Cortex of kidney (tissue), 1 donor: ENCODE measurements around the gene KCNQ1OT1.

ENCODE experiments used
- DNase-seq: peaks from one replicate; lab custom pipeline; 2025; lab: John Stamatoyannopoulos, UW

Gene KCNQ1OT1

GRCh38 chr11:2687223-2687530 lies 12.6 kb downstream of the KCNQ1OT1 start:
- no peak for DNase-seq

GRCh38 chr11:2686360-2687222 lies 13.2 kb downstream of the KCNQ1OT1 start:
- DNase-seq = no peak

- DNase-seq = no peak
Observed at GRCh38 chr11:2685566-2686359, 14.0 kb downstream of the KCNQ1OT1 start.

GRCh38 chr11:2685051-2685450 lies 14.7 kb downstream of the KCNQ1OT1 start:
- DNase-seq = no peak

GRCh38 chr11:2684581-2684980 lies 15.2 kb downstream of the KCNQ1OT1 start:
- DNase-seq = no peak

GRCh38 chr11:2683806-2684205 lies 16.0 kb downstream of the KCNQ1OT1 start:
- DNase-seq = no peak

- no peak for DNase-seq
Observed at GRCh38 chr11:2681408-2682145, 18.2 kb downstream of the KCNQ1OT1 start.

GRCh38 chr11:2679011-2679676 lies 20.6 kb downstream of the KCNQ1OT1 start:
- no peak for DNase-seq

GRCh38 chr11:2678396-2678795 lies 21.4 kb downstream of the KCNQ1OT1 start:
- DNase-seq = no peak

GRCh38 chr11:2677127-2677526 lies 22.7 kb downstream of the KCNQ1OT1 start:
- DNase-seq = no peak

- no peak for DNase-seq
Observed at GRCh38 chr11:2675540-2675939, 24.3 kb downstream of the KCNQ1OT1 start.

- DNase-seq = no peak
Observed at GRCh38 chr11:2674658-2675131, 25.1 kb downstream of the KCNQ1OT1 start.

- DNase-seq = no peak
Observed at GRCh38 chr11:2673871-2674471, 25.8 kb downstream of the KCNQ1OT1 start.

GRCh38 chr11:2673250-2673610 lies 26.6 kb downstream of the KCNQ1OT1 start:
- no peak for DNase-seq

GRCh38 chr11:2672553-2673249 lies 27.1 kb downstream of the KCNQ1OT1 start:
- no peak for DNase-seq

- DNase-seq = no peak
Observed at GRCh38 chr11:2671748-2672147, 28.0 kb downstream of the KCNQ1OT1 start.

- no peak for DNase-seq
Observed at GRCh38 chr11:2670541-2671100, 29.2 kb downstream of the KCNQ1OT1 start.

- DNase-seq = no peak
Observed at GRCh38 chr11:2669634-2670469, 29.9 kb downstream of the KCNQ1OT1 start.

- no peak for DNase-seq
Observed at GRCh38 chr11:2668876-2669275, 30.9 kb downstream of the KCNQ1OT1 start.

- no peak for DNase-seq
Observed at GRCh38 chr11:2667940-2668339, 31.9 kb downstream of the KCNQ1OT1 start.
